DOHH2 (cell line): ENCODE results near the gene MKNK2.

Experiments used
- CTCF ChIP-seq: fragments of 200-600 bp; sonication (generic); IDR thresholded peaks from one replicate; pipeline ENCODE4 v1.5.1; 2014; ENCODE audit warnings: antibody characterized with exemption, mild to moderate bottlenecking, low read depth, low read length; ENCODE audit not compliant: poor library complexity, severe bottlenecking
- EZH2phosphoT487 ChIP-seq: fragments of 200-600 bp; sonication (generic); IDR thresholded peaks from 2 replicates; pipeline ENCODE4 v1.6.1; 2017; ENCODE audit warnings: borderline replicate concordance, mild to moderate bottlenecking, antibody characterized with exemption, low read length, moderate library complexity, mixed read lengths

DNA sequence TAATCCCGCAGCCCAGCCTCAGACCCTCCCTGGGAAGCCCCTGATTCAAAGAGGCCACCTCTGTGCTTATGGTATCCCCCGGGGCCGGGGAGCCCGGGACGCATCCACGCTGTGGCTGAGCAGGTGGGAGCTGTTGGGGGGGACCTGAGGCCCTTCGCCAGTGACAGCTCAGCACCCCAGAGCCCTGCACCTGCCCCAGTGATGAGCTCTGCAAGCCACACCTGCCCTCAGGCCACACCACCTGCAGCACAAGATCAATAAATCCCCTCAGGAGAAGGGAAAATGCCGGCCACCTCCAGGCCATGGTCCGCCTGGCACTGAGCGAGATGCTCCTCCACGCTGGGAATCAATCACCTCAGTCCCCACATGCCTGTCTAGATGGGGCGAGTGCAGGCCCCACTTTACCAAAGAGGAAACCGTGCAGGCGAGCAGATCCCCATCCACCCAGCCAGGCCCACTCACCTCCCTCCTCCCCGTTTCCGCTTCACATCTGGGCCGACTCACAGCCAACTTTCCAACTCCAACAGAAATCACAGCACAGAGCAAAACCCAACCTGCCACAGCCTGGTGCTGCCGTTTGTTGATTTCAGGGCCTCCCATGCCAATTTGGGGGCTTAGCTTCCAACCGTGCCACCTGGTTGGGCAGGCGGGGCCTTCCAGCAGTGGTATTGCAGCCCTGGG is 32.3 kb upstream of the MKNK2 start:
- TF ChIP-seq CTCF (no peak), EZH2phosphoT487 (no peak)
